ENCODE measurements around the gene COX4I2.

COX4I2 gene

DNA sequence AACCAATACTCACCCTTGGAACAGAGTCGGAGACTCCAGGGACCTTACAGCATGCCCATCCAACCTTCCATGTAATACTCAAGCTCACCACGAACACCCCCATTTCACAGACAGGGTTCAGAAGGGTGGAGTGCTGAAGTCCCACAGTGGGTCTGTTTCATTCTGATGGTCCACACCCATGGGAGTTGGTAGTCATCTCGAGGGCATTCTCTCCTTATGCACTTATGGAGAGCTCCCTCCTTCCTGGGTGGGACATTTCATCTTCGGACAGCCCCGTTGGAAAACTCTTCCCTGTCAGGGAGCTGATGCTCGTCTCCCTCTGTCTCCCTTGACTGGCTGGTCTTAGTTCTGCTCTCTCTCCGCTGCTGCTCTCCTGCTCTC, 38.9 kb downstream of the COX4I2 start:
- no peak for DNase-seq (ENCODE audit: low read depth, low spot score)

DNA sequence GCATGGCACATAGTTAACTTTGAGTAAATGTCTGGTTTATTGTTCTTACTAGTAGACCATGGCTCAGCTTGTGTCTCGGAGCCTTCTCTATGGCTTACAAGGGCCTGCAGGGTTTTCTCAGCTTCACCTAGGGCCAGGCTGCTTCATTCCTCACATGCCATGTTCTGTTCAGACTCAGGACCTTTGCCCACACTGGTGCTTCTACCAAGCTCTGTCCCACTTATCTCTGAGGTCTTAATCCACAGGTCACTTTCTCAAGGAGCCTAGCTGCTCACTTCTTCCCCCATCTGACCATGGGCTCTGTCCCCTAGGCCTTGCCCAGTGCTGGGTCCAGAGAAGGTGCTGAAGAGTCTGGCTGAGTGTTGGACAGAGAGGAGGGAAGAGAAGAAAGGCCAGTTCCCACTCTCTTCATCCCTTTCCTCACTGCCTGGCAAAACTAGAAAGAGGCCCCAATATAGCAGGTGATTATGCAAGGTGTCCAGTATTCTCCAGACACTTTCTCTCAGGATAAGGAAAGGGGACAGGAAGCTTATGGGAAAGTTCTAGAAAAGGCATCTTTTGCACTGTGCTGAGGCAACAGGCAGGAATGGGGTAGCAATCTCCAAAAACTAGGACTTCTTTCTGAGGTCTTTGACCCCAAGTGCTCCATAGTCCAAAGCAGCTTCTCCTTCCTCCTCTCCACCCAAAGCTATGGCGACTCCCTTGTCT, 40.0 kb downstream of the COX4I2 start:
- DNase-seq (ENCODE audit: low read depth, low spot score), result no peak

DNA sequence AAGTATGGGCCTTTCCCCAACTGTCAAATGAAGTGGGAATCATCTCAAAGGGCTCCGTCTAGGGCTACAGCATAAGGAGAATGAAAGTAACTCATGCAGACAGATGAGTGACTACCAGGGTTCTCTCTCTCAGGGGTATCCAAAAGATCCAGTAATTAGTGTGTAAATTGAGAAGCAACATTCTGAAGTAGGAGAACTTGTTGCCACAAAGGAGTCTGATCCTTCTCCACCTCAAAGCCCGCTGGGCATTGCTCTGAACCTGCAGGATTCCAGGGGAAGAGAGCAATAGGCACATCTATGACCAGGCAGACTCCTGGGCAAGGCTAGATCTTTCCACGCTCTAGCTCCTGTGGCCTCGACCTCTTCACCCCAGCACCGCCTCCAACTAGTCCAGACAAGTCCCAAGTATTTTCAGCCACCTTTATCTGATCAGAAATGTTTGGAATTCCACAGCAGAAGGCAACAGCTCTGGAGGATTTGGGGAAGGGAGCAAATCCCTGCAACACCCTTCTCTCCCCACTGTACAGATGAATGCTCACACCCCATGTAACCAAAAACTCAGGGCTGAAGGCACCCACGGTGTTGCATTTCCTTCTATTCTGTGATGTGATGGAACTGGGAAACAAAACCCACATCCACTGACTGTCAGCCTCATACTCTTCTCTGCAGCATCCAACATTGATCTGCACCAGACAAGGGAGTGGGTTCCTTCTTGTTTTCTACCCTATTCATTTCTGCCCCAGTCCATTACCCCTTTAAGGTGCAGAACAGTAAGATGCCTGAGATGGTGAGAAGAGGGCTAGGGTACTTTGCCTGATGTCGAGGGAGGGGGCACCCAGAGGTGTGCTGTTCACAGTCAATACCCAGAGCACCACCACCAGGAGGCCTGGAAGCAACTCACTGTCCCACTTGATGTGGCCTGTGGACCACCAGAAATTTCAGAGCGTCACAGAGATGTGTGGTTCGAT, 41.0 kb downstream of the COX4I2 start:
- no peak for DNase-seq (ENCODE audit: low read depth, low spot score)

DNA sequence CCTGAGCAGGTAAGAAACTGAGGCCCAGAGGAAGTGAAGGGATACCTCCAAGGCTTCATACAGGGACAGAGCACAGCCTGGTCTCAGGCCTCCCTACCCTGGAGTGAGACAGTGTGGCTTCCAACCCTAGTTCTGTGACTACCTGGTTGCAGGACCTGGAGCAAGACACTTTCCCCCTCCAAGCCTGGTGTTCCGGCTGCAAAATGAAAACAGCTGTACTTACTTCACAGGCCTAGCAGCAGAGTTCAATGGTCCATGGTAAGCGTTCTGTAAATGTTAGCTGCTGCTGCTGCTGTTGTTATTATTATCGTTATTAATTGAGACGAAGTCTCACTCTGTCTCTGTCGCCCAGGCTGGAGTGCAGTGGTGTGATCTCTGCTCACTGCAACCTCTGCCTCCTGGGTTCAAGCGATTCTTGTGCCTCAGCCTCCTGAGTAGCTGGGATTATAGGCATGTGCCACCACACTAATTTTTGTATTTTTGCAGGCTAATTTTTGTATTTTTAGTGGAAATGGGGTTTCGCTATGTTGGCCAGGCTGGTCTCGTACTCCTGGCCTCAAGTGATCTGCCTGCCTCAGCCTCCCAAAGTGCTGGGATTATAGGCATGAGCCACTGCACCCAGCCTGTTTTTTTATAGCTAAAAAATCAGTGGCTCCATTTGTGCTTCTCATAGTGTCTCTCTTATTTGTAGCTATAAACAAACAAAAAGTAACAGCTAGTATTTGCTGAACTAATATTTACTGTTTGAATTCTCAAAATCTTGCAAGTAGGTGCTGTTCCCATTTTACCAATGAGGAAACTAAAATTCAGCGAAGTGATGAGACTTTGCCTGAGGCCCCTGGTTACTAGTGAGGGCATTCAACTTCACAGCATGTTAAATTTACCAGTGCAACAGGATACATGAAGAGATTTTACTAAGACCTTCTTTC, 41.9 kb downstream of the COX4I2 start:
- no peak for DNase-seq (ENCODE audit: low read depth, low spot score)

DNA sequence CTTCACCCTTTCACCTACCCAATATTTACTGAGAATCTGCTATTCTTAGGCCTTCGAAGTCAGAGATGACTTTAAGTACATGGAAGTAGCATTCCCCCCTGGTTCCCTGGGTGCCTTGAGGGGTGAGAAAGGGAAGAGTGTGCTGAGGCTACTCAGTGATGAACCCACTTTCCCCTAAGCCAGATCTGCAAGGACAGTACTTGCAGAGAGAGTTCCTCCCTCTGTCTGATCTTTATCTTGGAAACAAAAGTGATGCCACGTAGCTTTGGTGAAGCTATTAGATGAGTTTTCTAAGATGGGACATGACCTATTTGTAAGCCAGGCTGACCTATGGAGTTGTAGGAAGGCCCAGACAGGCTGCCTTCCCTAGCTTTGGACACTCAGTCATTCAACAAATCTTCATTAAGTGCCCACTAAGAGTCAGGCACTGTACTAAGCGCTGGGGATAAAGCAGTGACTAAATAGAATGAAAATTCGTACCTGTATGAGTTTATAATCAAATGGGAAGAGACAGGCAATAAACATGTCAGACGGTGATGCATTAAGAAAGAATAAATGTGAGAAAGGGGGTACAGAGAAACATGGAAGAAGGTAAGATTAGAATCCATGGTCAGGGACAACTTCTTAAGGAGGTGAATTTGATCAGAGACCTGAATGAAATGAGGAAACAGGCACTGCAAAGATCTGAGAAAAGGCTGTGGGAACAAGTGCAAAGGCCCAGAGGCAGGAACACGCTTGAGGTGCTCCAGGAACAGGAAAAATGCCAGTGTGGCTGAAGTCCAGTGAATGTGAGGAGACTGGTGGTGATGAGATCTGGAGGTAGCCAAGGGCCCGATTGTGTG, 42.8 kb downstream of the COX4I2 start:
- no peak for DNase-seq (ENCODE audit: low read depth, low spot score)

DNA sequence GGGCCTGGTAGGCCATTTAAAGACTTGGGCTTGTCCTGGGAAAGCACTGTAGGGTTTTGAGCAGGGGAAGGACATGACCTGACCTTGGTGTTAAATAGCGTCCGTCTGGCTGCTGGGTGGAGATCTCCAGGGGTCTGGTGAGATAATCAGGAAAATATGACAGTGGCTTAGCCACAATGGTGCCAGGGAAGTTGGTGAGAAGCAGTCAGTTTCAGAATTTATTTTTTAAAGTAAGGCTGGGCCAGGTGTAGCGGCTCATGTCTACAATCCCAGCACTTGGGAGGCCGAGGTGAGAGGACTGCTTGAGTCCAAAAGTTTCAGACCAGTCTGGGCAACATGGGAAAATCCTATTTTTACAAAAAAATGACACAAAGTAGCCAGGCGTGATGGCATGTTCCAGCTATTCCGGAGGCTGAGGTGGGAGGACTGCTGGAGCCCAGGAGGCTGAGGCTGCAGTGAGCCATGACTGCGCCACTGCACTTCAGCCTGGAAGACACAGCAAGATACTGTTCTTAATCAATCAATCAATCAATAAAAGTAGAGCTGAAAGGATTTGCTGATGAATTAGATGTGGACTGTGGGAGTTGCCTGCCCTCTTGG, 43.5 kb downstream of the COX4I2 start:
- DNase-seq (ENCODE audit: low read depth, low spot score), result no peak

DNA sequence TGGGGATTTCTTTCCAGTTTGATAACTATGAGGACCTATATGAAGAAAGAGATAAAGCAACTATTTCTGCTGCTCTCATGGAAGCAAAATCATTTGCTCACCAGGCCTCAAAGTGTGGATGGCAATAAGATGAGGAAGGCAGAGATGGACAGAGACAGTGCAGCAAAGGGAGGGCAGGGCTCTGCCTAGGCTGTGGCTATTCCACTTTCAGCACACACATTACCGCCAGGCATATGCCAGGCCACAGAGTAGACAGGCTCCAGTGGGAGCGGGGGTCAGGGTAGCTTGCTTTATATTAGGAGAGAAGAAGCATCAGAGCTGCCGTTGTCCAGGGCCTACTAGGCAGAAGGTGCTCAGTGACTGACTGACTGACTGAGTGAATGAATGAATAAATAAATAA, 44.1 kb downstream of the COX4I2 start:
- DNase-seq (ENCODE audit: low read depth, low spot score), result no peak

DNA sequence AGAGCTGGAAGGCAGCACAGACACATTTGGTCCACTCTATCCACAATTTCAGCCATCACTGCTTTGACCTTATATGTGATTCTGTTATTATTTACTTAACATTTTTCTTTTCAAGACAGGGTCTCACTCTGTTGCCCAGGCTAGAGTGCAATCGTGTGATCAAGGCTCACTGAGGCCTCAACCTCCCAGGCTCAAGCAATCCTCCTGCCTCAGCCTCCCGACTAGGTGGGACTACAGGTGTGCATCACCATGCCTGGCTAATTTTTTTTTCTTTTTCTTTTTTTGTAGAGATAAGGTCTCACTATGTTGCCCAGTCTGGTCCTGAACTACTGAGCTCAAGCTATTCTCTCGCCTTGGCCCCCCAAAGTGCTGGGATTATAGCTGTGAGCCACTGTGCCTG, 44.6 kb downstream of the COX4I2 start:
- DNase-seq (ENCODE audit: low read depth, low spot score), result no peak

DNA sequence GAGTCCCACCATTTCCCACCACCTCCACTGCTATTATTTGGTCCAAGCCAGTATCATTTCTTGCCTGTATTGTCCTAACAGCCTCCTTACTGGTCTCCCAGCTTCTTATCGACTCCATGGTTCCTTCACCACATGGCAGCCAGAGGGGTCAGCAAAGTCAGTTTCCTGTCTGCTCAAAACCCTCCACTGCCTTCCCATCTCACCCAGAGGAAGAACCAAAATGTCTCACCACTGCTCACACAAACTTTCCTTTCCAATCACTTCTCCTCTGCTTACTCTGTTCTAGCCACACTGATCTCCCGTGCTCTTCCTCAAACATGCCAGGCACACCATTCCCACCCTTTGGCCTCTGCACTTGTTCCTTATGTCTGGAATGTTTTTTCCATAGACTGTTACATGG, 45.2 kb downstream of the COX4I2 start:
- no peak for DNase-seq (ENCODE audit: low read depth, low spot score)

DNA sequence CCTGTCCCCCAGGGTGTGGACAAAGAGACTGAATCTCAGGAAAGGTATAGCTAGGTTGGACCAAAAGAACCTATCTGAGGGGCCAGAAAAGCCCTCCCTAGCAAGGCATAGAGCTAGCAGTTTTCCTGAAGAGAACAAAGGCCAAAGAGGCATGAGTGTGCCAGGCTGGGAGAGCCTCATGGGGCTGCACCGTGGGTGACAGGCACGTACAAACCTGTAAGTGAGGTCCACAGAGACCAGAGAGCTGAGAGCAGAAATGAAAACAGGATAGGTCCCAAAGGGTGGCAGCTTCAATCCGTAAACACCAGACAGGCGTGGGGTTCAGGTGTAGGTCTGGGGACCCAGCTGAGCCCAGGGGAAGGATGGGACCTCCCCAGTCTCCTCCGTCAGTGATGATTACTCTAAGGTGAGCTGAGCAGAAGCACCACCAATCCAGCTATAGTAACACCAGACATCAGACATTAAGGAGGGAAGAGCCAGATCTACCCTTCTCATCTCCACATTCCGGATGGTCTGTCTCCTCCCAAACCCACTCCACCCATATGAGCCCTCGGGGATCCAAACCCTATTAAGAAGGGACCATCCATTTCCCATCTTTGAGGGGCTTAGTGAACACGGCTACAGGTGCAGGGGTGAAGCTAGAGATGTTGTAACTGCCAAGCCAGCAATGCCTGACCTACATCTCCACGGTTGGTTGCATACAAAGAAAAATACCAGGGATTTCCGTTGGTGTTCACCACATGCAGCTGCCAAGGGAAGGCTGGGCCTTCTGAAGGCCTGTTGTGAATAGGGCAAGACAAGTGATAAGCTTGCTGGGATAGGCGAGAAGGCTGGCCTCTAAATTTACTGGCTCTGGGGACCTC, 46.7 kb downstream of the COX4I2 start:
- DNase-seq (ENCODE audit: low read depth, low spot score), result no peak

DNA sequence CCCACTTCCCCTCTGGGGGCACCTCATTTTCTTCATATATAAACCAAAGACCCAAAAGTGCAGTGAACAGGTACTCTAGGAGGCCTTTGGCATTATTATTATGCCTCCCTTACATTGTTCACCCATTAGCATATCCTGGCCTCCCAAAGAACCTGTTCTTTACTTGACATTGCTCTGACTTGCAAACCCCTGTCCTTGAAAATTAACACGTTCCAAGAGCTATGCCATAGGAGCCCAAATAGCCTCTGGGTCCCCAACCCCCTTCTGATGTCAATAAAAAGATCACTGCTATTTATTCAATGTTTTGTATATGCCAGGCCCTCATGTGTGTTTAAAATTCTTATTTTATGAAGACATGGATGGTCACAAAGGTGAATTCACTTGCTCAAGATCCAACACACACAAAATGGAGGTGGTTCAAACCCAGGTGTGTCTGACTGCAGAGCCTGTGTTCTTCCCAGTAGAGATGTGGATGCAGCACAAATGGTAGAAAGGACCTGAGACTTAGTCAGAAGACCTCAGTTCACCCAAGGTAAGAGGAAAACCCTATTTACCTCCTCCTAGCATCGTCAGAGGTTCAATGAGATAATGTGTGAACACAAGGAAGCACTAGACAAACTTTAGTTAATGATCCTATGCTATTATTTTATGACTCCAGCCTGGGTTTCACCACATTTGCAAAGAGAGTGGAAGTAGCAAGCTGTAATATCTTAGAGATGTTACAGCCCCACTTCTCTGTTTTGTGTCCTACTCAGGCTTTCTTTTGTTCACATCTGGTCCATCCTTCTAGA, 48.3 kb downstream of the COX4I2 start:
- no peak for DNase-seq (ENCODE audit: low read depth, low spot score)

DNA sequence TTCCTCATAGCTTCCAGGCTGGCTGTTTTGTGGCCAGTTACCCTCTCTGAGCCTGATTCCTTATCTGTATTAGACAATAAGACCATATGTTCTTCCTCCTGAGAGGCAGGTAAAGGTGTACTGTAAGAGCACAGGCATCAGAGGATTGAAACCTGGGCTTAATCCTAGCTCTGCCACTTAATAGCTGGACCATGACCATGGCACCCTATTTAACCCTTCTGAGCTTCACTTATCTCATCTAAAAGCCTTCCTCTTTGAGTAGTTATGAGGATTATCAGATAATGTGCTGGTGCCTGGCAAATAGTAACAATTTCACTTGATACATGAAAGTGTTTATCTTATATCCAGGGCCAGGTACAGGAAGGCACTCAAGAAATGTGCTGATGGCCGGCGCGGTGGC, 50.1 kb downstream of the COX4I2 start:
- no peak for DNase-seq (ENCODE audit: low read depth, low spot score)

DNA sequence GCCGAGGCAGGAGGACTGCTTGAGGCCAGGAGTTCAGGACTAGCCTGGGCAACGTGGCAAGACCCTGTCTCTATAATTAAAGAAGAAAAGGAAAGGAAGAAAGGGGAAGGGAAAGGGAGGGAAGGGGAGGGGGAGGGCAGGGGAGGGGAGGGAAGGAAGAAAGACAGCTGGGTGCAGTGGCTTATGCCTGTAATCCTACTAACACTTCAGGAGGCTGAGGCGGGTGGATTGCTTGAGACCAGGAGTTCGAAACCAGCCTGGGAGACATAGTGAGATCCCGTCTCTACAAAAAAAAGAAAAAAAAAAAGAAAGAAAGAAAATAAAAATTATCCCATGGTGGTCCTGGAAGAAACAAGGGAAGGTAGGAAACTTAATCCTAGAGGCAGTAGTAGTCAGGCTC, 51.4 kb downstream of the COX4I2 start:
- DNase-seq (ENCODE audit: low read depth, low spot score), result no peak

DNA sequence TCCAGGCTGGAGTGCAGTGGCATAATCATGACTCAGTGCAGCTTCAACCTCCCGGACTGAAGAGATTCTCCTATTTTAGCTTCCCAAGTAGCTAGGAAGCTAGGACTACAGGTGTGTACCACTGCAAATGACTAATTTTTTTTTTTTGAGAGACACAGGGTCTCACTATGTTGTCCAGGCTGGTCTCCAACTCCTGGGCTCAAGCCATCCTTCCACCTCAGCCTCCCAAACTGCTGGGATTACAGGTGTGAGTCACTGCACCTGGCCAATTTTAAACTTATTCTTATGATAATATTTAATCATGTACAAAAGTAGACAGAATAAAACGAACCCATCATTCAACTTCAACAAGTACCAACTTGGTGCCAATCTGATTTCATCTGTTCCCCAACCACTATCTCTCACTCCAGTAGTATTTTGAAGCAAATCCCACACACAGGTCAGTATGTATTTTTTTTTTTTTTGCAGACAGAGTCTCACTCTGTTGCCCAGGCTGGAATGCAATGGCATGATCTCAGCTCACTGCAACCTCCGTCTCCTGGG, 52.5 kb downstream of the COX4I2 start:
- no peak for DNase-seq (ENCODE audit: low read depth, low spot score)

DNA sequence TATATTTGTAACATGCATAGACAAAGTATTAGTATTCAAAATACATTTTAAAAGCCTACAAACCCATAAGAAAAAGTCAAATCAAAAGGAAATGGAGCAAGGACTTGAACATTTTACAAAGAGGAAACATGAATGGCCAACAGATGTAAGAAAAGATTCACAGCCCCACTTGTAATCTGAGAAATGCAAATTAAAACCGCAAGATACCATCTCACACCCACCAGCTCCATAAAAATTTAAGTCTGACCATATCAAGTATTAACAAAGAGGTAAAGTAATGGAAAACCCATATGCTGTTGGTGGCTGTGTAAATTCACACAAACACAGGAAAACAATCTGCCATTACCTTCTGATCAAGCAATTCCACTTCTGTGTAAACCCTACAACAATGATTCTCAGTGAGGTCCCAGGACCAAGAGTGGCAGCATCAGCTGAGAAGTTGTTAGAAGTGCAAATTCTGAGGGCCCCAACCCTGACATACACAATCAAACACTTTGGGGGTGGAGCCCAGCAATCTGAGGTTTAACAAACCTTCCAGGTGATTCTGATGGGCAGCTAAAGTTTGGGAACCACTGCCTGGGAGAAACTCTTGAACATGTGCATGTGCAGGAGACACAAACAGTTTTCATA, 54.0 kb downstream of the COX4I2 start:
- no peak for DNase-seq (ENCODE audit: low read depth, low spot score)

DNA sequence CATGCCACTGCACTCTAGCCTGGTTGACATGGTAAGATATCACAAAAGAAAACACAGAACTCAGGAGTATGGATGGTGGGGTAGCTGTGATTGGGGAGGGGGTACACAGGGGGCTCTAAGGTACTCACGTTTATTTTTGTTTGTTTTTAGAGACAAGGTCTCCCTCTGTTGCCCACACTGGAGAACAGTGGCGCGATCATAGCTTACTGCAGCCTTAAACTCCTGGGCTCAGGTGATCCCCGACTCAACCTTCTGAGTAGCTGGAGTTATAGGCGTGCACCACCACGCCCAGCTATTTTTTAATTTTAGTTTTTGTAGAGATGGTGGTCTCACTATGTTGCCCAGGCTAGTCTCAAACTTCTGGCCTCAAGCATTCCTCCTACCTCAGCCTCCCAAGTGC, 55.7 kb downstream of the COX4I2 start:
- DNase-seq (ENCODE audit: low read depth, low spot score), result no peak

DNA sequence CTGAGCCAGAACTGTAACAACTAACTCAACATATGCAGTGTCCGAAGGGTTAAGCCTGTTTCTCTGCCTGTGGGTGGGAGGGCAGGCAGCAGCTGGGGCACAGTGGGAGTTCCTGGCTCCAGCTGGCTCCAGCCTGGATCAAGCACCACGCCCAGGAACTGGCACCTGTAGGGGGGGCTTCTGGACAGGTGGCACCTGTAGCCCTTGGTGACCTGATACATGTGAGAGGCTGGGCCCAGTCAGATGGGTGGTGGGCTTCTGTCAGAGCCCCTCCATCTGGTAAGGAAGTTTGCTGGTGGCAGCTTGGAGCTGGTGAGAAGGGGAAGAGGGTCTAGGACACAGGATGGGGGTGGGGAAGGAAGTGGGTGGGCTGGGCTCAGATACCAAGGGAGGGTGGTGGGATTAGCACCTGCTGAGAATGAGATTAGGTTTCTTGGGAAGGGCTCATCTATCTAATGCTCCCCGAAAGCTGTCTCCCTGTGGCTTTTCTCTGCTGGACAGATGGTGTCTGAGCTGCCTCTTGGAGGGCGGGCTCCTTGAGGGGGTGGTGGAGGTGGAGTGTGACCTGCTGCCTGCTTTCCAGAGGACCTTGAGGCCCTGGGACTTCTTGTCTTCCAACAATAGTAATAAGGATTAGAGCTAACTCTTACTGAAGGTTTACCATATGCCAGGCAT, 56.4 kb downstream of the COX4I2 start:
- no peak for DNase-seq (ENCODE audit: low read depth, low spot score)

Data from iPS DF 19.7 (cell line).